Cardiac muscle cell (in vitro differentiated cells and primary cell): ENCODE data around the gene ARNT2. TPM values are rescaled to one million over a fixed set of nuclear protein-coding genes. Genes with fewer than 3 reads are reported as not detected.
A peak's percentile ranks its signal among the peaks of the same experiment; 100 is the strongest.

Source experiments
- DNase-seq, 2 donors: peaks; one replicate each; pipeline versions ENCODE4 v3.0.0 to v3.0.0-alpha.2; 2010 to 2017; ENCODE audit warnings: low read depth in 1 of 2, low spot score in 1 of 2
- H3K27ac ChIP-seq: fragments of 200-600 bp; sonication (generic); 2 replicates; pipeline ENCODE4 v1.5.1; 2016
- H3K27me3 ChIP-seq: fragments of 200-600 bp; sonication (generic); 2 replicates; pipeline ENCODE4 v1.6.0; 2016; ENCODE audit warnings: control low read depth
- H3K36me3 ChIP-seq: fragments of 200-600 bp; sonication (generic); 2 replicates; pipeline ENCODE4 v1.5.1; 2016; ENCODE audit warnings: control low read depth
- H3K4me1 ChIP-seq: fragments of 200-600 bp; sonication (generic); 2 replicates; pipeline ENCODE4 v1.8.1; 2017; ENCODE audit warnings: low read depth, mild to moderate bottlenecking, mixed run types
- H3K4me3 ChIP-seq: fragments of 200-600 bp; sonication (generic); 2 replicates; pipeline ENCODE4 v1.5.1; 2016; ENCODE audit warnings: mild to moderate bottlenecking
- H3K9me3 ChIP-seq: fragments of 200-600 bp; sonication (generic); 2 replicates; pipeline ENCODE4 v1.5.1; 2017; ENCODE audit warnings: low read depth, mild to moderate bottlenecking, control low read depth
- polyA plus RNA-seq: library from polyadenylated mRNA; unstranded; fragments of >200 nt; fragmentation: Nextera tagmentation; extraction: Ambion mirVana; gene quantifications from 2 replicates; pipeline ENCODE4 v1.2.1, GENCODE V29; 2016
- total RNA-seq: library from RNA; depleted of rRNA; stranded (reverse); fragments of >200 nt; gene quantifications from 2 replicates; pipeline ENCODE4 v1.2.3, GENCODE V29; 2016
- TF ChIP-seq, protein P1 (sequence below): IDR thresholded peaks from 2 replicates; pipeline ENCODE4 v1.5.1; 2012; ENCODE audit warnings: low read depth, mild to moderate bottlenecking, low read length

The ARNT2 gene
- total and polyA plus RNA-seq, 2 experiments from 2014 or later = 3.8 to 4.4 TPM

DNA sequence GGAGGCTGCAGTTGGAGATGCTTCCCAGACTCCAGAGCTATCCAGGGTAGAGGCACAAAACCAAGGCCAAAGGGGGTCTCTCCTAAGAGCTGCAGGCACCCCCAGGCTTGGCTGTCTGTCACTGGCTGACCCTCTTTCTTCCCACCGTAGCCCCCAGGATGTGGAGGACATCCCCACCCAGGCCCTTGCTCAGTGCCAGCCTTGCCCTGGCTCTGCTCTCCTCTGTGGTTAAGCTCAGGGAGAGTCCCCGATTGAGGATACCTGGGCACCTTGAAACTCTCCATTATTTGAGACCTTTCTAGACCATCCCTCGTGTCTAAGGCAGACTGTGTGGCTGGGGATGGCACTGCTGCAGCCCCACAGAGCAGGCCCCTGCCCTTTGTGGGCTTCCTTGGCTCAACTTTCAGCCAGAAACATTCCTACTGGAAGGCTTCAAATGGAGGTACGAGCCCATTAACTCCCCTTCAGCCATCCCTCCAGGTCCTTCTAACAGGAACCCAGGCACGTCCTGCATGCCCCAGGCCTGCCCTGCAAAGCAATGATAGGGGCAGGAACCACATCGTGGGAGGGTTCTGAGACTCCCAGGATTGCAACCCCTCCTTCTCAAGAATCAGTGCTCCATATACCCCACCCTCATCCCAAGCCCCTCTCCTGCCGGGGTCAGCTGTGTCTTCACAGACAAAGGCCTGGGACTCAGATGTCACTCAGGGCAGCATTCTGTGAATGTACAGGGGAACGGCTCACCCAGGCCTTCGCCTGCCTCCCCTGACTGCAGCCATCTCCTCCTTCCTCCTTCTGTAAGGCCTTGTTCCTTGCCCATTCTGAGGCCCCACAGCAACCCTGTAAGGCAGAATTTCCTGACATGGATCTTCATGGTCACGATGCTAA is 188.0 kb downstream of the ARNT2 start:
- Histone ChIP-seq H3K4me3 (no peak overlapping the region), H3K27me3 (no peaks in the 10 kb centered on the region), H3K4me1 (no peaks in the 10 kb centered on the region), H3K36me3 (no peaks in the 10 kb centered on the region), H3K27ac (no peak overlapping the region), H3K9me3 (no peaks in the 10 kb centered on the region)
- DNase-seq = no peak
- TF ChIP-seq, protein P1, sequence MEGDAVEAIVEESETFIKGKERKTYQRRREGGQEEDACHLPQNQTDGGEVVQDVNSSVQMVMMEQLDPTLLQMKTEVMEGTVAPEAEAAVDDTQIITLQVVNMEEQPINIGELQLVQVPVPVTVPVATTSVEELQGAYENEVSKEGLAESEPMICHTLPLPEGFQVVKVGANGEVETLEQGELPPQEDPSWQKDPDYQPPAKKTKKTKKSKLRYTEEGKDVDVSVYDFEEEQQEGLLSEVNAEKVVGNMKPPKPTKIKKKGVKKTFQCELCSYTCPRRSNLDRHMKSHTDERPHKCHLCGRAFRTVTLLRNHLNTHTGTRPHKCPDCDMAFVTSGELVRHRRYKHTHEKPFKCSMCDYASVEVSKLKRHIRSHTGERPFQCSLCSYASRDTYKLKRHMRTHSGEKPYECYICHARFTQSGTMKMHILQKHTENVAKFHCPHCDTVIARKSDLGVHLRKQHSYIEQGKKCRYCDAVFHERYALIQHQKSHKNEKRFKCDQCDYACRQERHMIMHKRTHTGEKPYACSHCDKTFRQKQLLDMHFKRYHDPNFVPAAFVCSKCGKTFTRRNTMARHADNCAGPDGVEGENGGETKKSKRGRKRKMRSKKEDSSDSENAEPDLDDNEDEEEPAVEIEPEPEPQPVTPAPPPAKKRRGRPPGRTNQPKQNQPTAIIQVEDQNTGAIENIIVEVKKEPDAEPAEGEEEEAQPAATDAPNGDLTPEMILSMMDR = no peak

DNA sequence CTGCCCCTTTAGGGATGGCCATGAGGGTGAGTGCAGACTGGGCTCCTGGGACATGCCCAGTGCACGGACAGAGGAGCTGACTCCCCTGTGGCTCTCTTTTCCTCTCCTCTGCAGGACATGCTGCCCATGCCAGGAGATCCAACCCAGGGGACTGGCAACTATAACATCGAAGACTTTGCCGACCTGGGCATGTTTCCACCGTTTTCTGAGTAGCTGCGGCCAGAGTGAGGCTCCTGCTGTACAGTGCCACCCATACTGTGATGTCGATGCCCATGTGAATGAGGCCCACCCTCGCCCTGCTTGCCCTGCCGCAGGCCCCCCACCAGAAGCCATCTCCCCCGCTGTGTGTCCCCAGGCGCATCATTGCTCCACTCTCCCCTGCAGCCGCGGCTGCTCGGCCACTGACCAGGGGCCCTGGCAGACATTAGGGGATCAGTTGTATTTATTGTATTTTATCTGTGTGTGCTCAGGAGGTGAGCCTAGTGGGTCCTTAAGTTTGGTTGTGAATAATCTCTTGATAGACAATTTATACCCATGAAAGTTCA is 189.4 kb downstream of the ARNT2 start:
- Histone ChIP-seq H3K4me3 (no peak overlapping the region), H3K27ac (no peak overlapping the region), H3K4me1 (no peaks in the 10 kb centered on the region), H3K9me3 (no peaks in the 10 kb centered on the region), H3K36me3 (no peaks in the 10 kb centered on the region), H3K27me3 (no peaks in the 10 kb centered on the region)
- no peak for DNase-seq
- TF ChIP-seq, protein P1 = no peak

DNA sequence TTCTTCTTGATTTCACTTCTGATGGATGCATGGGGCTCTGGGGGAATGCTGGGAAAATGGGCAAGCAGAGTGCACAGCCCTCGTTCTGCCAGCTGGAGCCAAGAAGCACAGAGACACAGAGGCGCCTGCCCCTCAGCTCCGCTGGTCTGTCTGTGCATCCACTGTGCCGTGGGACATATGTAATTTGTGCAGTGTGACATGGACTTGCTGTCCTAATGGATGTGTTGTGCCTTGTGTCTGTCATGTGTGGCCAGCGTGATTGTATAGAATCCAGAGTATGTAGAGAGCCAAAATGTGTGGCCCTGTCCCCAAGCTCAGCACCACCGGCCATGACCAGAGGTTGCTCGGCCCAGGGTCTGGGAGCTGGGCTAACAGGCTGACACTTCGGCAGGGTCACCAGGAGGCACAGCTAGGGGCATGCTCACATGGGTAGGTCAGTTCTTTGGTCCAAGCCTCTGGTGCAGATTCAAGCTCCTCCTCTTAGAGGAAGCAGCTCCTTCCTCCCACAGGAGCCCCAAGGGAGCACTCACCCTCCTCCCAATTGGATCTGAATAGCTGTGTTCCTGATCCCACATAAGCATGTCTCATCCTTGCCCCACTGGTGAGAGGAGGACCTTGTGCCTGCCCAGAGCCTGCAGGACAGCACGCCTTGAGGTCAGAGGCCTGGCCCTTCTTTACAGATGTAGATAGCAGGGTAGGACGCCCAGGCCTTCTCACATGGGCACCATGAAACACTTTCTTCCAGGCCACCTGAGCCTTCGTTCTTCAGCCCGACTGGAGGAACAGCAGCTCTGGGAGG is 190.1 kb downstream of the ARNT2 start:
- DNase-seq = no peak
- H3K4me1 ChIP-seq = no peaks in the 10 kb centered on the region
- no peak overlapping the region for H3K4me3 ChIP-seq
- no peaks in the 10 kb centered on the region for H3K27me3 ChIP-seq
- H3K9me3 ChIP-seq = no peaks in the 10 kb centered on the region
- no peaks in the 10 kb centered on the region for H3K36me3 ChIP-seq
- TF ChIP-seq, protein P1 = no peak
- H3K27ac ChIP-seq = no peak overlapping the region

DNA sequence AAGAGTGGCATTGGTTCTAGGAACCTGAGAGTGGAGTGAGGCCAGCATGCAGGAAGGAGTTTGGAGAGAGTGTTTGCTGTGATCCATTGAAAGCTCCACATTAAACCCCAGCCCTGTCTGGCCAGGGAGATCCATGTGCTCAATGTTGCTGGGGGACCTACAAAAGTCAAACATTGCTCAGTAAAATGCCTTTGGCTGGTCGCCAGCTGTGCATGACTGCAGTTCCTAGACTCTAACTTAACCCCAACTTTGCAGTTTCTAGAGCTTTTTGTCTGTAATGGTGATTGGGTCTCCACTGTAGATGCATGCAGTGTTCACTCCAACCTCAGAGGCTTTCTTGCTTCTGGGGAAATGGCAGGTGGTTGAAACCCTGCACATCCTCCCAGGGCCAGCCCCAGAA is 191.2 kb downstream of the ARNT2 start:
- no peak overlapping the region for H3K4me3 ChIP-seq
- peak in 1 of 2 donors; percentile 32 for DNase-seq
- H3K4me1 ChIP-seq = no peaks in the 10 kb centered on the region
- H3K36me3 ChIP-seq = no peaks in the 10 kb centered on the region
- no peaks in the 10 kb centered on the region for H3K27me3 ChIP-seq
- no peak overlapping the region for H3K27ac ChIP-seq
- TF ChIP-seq, protein P1 = no peak
- H3K9me3 ChIP-seq = no peaks in the 10 kb centered on the region

DNA sequence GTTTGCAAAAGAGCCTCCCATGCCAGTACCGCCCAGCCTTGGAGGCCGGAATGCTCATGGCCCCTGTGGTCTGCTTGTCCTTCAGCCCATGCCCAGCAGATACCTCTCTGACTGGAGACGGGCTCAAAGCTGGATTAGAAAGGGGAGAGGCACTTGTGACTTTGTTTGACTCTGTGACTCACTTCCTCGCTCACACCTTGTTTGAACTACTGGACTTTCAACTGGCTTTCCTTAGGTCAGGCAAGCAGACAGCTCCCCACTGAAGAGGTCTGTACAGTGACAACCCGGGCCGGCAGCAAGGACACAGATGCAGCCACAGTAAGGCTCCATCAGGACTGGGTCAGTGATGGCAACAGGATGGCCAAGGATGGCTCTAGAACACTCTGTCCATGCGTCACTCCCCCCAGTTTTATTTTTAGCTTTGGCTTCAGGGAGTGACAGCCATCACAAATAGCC is 192.4 kb downstream of the ARNT2 start:
- Histone ChIP-seq H3K36me3 (no peaks in the 10 kb centered on the region), H3K4me3 (no peak overlapping the region), H3K9me3 (no peaks in the 10 kb centered on the region), H3K27ac (no peak overlapping the region), H3K4me1 (no peaks in the 10 kb centered on the region), H3K27me3 (no peaks in the 10 kb centered on the region)
- no peak for DNase-seq
- TF ChIP-seq, protein P1 = no peak
